Ramos (cell line): ENCODE results near the gene SKAP1.

Source experiments
- in situ Hi-C: fragments of 300-500 bp; cut with MboI; formaldehyde crosslinking; loops from one replicate; pipeline ENCODE4 v1.14.3; 2022; ENCODE audit warnings: low sequenced_read_pairs; ENCODE audit not compliant: unreplicated experiment

Gene SKAP1

GRCh38 chr17:48159232-48159631 lies 270.8 kb downstream of the SKAP1 start:
- in situ Hi-C loops = no loop called here

- in situ Hi-C loops = no loop called here
Measured at GRCh38 chr17:48155889-48156611, 274.0 kb downstream of the SKAP1 start.

GRCh38 chr17:48153691-48154358 lies 276.2 kb downstream of the SKAP1 start:
- in situ Hi-C loops = no loop called here

GRCh38 chr17:48152289-48152688 lies 277.7 kb downstream of the SKAP1 start:
- in situ Hi-C loops = no loop called here

GRCh38 chr17:48151220-48151619 lies 278.8 kb downstream of the SKAP1 start:
- in situ Hi-C loops = no loop called here

- in situ Hi-C loops = no loop called here
Measured at GRCh38 chr17:48150597-48151001, 279.4 kb downstream of the SKAP1 start.

GRCh38 chr17:48149787-48150463 lies 280.1 kb downstream of the SKAP1 start:
- in situ Hi-C loops = no loop called here

- in situ Hi-C loops = no loop called here
Measured at GRCh38 chr17:48148854-48149786, 280.9 kb downstream of the SKAP1 start.

- in situ Hi-C loops = no loop called here
Measured at GRCh38 chr17:48148029-48148770, 281.8 kb downstream of the SKAP1 start.

GRCh38 chr17:48144976-48145798 lies 284.8 kb downstream of the SKAP1 start:
- in situ Hi-C loops = no loop called here

- in situ Hi-C loops = no loop called here
Measured at GRCh38 chr17:48144231-48144630, 285.8 kb downstream of the SKAP1 start.

GRCh38 chr17:48143629-48144028 lies 286.4 kb downstream of the SKAP1 start:
- in situ Hi-C loops = no loop called here

GRCh38 chr17:48139944-48140343 lies 290.1 kb downstream of the SKAP1 start:
- in situ Hi-C loops = no loop called here

GRCh38 chr17:48137656-48138055 lies 292.4 kb downstream of the SKAP1 start:
- in situ Hi-C loops = no loop called here

GRCh38 chr17:48134912-48135480 lies 295.0 kb downstream of the SKAP1 start:
- in situ Hi-C loops = loop anchor here (5.0 kb wide), 1 partner anchor 108 kb away; no protein-coding TSS in a partner anchor

- in situ Hi-C loops = loop anchor here (5.0 kb wide), 1 partner anchor 105 kb away; no protein-coding TSS in a partner anchor
Measured at GRCh38 chr17:48132385-48132784, 297.6 kb downstream of the SKAP1 start.

- in situ Hi-C loops = loop anchor here (5.0 kb wide), 1 partner anchor 104 kb away; no protein-coding TSS in a partner anchor
Measured at GRCh38 chr17:48131216-48131824, 298.7 kb downstream of the SKAP1 start.

- in situ Hi-C loops = loop anchor here (5.0 kb wide), 1 partner anchor 103 kb away; no protein-coding TSS in a partner anchor
Measured at GRCh38 chr17:48129981-48130380, 300.0 kb downstream of the SKAP1 start.
